Measurements from ENCODE around the gene APLP2. TPM values are rescaled to one million over a fixed set of nuclear protein-coding genes. Genes with fewer than 3 reads are reported as not detected.

APLP2 gene
- total and polyA plus RNA-seq, 2 of the 13 experiments (the other 11 are each of a cell fraction or from before 2014, with no cell fraction given), result 315 to 594 TPM

DNA sequence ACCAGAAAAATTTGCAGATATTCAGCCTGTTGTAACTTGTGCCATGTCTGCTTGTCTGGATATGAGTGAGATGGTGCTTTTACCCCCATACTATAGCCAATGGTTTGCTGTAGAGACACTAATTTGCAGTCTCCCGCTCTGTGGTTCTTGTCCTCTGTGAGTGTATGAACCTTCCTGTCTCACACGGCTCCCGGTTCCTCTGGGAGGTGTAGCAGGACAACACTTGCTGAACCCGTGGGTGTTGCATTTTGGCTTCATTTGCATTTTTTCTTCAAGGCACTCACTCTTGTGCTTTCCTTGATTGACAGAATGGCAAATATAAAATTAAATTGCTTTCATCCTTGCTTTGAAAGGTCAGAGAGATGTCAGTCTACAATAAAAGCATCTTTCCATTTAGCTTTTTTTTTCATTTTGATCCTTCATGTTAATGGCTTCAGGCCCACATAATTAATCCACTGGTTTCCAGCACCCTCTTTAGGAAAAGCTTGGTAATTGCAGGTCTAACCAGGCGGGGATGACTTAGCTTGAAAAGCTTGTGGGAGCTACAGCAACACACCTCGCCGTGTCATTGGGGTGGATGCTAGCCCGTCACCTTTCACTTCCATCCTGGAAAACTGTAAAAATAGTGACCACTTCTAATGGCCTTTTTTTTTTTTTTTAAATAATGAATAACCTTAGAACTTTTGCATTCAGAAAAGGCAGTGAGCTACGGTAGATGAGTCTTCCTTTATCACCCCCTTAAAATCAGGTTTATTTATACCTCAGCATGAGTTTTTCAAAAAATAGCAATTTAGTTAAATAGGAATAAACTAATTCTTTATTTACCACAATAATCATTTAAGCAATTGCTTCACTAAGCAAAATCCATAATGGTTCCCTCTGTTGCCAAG is 62.5 kb downstream of the APLP2 start (continued):
- TF ChIP-seq, protein P1, sequence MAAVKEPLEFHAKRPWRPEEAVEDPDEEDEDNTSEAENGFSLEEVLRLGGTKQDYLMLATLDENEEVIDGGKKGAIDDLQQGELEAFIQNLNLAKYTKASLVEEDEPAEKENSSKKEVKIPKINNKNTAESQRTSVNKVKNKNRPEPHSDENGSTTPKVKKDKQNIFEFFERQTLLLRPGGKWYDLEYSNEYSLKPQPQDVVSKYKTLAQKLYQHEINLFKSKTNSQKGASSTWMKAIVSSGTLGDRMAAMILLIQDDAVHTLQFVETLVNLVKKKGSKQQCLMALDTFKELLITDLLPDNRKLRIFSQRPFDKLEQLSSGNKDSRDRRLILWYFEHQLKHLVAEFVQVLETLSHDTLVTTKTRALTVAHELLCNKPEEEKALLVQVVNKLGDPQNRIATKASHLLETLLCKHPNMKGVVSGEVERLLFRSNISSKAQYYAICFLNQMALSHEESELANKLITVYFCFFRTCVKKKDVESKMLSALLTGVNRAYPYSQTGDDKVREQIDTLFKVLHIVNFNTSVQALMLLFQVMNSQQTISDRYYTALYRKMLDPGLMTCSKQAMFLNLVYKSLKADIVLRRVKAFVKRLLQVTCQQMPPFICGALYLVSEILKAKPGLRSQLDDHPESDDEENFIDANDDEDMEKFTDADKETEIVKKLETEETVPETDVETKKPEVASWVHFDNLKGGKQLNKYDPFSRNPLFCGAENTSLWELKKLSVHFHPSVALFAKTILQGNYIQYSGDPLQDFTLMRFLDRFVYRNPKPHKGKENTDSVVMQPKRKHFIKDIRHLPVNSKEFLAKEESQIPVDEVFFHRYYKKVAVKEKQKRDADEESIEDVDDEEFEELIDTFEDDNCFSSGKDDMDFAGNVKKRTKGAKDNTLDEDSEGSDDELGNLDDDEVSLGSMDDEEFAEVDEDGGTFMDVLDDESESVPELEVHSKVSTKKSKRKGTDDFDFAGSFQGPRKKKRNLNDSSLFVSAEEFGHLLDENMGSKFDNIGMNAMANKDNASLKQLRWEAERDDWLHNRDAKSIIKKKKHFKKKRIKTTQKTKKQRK (IDR thresholded peaks at IDR 0.05; ENCODE audit: low read length), result no peak
- TF ChIP-seq CEBPG (CRISPR knock-in tag; IDR thresholded peaks at IDR 0.05), result no peak
- TF ChIP-seq, protein P2, sequence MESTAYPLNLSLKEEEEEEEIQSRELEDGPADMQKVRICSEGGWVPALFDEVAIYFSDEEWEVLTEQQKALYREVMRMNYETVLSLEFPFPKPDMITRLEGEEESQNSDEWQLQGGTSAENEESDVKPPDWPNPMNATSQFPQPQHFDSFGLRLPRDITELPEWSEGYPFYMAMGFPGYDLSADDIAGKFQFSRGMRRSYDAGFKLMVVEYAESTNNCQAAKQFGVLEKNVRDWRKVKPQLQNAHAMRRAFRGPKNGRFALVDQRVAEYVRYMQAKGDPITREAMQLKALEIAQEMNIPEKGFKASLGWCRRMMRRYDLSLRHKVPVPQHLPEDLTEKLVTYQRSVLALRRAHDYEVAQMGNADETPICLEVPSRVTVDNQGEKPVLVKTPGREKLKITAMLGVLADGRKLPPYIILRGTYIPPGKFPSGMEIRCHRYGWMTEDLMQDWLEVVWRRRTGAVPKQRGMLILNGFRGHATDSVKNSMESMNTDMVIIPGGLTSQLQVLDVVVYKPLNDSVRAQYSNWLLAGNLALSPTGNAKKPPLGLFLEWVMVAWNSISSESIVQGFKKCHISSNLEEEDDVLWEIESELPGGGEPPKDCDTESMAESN (CRISPR knock-in tag; conservative IDR thresholded peaks at IDR 0.05), result no peak
- TF ChIP-seq, protein P3, sequence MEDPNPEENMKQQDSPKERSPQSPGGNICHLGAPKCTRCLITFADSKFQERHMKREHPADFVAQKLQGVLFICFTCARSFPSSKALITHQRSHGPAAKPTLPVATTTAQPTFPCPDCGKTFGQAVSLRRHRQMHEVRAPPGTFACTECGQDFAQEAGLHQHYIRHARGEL (CRISPR knock-in tag; IDR thresholded peaks at IDR 0.05), result no peak
- no peak for TF ChIP-seq ZBTB1 (CRISPR knock-in tag; IDR thresholded peaks at IDR 0.05; ENCODE audit: borderline replicate concordance)
- TF ChIP-seq PPARG (CRISPR knock-in tag; conservative IDR thresholded peaks at IDR 0.05), result 0 out of 2 replicates have a peak, but pooled peaks have one; percentile 32
- TF ChIP-seq MAZ (IDR thresholded peaks at IDR 0.05; ENCODE audit: borderline replicate concordance, low read depth, low read length), result no peak
- no peak for TF ChIP-seq MAZ (CRISPR knock-in tag; IDR thresholded peaks at IDR 0.05; ENCODE audit: low read depth)
- no peak for TF ChIP-seq ZNF615 (CRISPR knock-in tag; IDR thresholded peaks at IDR 0.05; ENCODE audit: borderline replicate concordance)
- TF ChIP-seq HNRNPL (IDR thresholded peaks at IDR 0.05; ENCODE audit: low read depth, low read length), result no peak

All from HepG2 (cell line).